HG03025 (cell line): ENCODE results near the gene SOX13.

ENCODE experiments used
- ATAC-seq: cut with Tn5 transposase; IDR thresholded peaks from one replicate; pipeline ENCODE4 v1.9.1; 2021; ENCODE audit warnings: mild to moderate bottlenecking, moderate library complexity; ENCODE audit not compliant: unreplicated experiment, low FRiP score

The SOX13 gene

DNA sequence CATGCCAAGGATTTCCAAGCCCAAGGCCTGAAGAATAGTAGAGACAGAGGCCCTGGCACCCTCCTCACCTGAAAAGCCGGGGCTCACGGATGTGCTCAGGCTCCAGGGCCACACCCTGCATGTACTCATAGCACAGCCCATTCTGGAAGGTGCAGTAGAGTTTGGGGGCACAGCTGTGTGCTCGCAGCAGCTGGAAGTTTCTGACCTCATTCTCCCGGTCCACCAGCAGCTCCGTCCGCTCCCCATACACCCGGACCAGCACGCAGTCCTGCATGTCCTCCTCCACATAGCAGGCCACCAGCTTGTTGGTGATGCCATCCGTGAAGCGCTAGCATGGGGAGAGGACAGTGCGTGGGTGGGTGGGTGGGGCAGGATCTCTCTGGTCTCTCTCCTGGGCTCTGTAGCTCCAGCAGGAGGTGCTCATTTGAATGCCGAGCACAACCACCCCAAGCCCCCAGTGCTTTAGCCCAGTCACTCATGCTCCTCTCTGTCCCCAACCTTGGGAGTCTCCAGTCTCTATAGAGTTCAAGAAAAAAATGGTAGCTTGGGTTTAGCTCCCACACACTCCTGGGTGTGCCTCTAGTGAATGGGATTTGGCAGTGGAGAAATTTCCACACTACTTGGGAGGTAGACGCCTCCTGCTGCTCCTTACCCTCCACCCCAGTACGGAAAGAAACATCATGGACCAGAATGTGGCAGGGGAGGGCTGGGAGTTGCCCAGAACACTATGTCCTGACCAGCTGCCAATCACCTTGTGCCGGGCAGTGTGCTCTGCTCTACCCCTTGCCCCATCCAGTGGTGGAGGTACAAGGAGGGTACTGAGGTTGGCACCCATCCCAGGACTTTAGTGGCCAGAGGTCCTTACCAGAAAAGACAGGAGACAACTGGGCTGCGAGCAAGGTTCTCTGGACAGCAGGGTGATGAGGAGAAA is 77.0 kb downstream of the SOX13 start:
- no peak for ATAC-seq

DNA sequence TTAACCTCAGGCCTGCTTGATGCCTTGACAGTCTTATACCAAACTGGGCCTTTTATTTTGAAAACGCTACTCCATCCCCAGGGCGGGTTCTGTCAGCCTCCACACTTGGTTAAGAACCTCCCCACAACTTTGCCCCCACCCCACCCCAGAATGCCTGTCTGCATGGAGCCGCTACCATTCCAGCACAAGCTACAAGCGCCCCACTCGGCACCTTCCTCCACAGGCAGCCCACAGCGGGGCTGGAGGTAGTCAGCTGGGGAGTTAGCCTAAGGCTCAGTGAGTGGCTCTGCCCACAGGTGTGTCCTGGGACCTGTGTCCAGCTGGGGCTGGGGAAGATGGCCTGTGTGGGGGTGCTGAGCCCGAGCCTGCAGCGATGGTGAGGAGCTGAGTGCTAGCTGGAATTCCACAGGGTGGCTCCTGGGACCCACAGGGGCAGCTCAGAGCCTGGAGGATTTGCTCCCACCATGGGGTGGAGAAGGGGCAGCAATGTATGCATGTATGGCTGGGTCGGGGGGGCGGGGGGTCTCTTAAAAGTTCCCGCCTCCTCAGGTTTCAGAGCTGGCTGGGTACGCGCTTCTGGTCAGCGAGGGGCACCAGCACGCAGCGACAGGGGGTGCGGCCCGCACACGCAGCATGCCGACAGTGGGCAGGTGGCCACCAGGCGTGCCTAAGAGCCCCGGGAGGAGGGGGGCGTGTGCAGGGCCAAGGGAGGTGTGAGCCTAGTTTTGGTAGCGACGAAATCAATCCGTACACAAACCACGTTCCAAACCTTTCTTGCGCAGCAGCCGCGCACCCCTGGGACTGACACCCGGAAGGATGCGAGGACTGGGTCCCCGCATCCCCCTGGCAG is 78.0 kb downstream of the SOX13 start:
- ATAC-seq: no peak

DNA sequence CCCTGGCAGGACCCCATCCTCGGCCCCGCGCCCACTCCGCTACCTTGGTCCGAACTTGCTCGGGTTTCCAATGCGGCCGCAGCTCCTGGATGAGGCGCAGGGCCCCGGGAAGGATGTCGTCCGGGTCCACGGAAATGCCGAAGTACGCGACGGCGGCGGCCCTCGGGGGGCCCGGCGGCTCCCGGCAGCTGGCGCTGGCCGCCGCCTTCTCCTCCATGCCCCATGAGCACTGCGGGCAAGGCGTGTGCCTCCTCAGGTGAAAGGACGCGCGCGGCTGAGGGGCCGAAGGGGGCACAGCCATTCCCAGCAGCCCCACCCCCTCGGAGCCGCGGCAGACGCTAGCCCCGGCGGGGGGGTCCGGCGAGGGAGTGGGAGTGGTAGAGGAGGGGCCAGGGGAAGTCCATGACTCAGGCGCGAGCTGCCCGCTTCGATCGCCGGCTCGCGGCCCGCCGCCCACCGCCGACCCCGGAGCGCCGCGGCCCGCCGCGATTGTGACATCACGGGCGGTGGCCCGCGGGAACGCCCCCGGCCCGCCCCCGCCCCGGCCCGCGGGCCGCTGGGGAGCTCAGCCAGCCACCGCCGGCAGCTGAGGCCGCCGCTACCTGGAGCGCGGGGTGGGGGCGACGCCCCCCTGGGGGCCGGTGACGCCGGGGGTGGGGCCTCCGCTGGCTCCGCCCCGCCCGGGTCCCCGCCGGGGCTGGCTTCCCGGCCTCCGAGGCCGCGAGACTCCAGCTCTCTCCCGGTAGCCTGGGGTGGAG is 78.8 kb downstream of the SOX13 start, which contains the start of gene ETNK2:
TSS of gene ETNK2 (minus strand) at position 493 of the 758 bp plus-strand sequence. CDS start at position 301, 192 bp downstream.
- no peak for ATAC-seq

DNA sequence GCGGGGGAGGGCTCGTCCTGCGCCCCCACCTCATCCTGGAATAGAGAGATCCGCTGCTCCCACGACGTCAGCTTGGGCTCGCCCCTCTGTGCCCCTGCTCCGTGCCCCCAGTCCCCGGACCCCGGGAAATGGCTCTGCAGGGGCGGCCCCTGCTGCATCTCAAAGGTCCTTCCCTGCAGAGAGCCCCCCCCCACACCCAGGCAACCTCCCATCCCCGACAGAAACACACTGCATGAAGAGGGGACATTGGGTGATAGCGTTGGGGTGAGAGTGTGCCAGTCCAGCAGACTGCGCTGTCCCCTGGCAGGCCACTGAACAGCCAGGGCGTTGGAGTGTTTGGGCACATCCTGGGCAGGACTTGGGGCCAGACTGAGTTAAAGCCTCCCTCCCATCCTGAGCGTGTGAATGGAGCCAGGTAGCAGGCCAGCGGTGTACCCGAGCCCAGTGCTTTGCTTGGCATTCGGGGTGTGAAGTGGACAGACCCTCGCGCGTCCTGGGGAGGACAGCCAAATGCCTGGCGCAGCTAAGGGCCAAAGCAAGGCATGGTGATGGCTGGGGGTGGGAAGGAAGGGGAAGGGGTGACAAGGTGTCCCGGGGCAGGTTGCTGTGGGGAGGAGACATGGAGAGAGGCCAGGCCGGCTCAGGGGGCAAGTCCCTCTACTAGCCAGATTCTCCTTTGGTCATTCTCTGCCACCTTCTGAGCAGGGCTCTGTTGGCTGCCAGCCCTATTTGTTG is 79.6 kb downstream of the SOX13 start:
- no peak for ATAC-seq

DNA sequence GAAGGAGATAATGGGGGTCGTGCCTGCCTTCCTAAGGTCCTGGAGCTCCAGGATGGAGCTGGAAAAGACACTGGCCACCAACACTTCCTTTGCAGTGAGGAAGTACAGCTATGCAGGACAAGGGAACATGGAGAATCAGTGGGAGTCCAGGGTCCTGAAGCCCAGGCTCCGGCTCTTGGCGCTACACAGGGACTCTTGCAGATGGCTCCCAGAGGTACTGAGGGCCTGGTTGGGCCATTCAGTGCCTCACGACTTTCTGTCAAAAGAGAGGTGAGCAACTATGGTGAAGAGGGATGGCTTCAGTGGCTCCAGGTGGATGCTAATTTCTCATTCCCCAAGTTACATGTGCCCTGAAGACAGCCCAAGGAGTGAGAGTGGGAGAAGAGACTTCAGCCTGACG is 80.8 kb downstream of the SOX13 start:
- ATAC-seq: no peak

DNA sequence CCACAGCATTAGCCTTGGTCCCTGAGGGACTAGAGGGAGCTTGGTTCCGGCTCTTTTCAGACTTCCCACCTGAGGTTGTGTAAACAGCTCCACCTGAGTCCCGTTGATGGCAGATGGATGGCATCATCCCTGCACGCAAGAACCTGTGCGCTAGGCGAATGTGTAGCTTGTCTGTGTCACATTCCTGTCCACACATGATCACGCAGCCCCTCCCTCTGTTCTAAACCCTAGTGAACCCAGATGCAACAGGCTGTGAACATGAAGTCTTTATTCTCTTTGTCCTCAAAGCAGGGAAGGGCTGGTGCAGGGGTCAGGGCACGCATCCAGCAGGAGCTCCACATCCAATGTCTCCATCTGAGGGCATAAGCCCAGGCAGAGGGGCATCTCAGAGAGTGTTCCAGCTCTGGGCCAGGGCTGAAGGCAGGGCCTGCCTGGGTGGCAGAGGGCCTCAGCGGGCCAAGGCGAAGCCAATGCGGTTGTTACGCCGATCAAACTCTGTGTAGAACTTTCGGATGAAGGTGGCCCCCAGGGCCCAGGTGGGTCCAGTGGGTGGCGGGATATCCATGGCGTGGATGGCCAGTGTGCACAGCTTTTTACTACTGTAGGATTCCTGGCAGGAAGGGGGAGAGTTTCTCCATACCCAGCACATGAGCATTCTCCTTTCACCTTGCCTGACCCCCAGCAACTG is 81.8 kb downstream of the SOX13 start:
- ATAC-seq: no peak

DNA sequence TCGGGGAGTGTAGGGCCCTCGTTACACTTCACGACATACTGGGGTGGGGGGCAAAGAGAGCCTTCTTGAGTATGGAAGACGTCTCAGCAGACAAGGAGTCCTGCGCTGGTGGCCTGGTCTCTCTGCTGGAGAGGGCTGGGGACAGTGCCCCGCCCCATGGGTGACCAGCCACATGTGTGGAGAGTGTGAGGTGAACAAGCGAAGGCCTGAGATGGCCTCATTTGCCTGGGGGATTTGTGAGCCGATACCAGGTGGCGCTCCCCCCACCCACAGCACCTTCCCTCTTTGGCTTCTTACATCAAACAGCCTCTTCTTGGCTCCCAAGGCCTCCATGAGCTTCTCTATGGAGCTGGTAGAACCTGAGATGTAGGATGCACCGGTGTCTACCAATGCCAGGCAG is 83.0 kb downstream of the SOX13 start:
- ATAC-seq: no peak

DNA sequence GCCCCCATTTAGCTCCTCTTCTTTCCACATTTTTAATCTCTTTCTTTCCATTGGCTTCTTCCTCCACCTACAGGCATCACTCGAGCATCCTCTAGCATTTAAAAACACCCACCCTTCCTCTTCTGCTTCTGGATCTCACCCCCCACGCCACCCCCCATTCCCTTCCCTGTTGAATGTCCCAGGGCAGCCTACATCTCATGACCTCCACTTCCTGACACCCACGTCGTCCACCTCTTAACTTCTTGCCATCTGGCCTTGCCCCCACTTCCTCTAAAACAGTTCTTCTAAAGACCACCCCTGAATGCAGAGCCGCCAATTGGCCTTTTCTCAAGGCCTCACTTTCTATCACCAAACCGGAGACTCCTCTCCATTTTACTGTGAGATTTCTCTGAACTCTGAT is 85.0 kb downstream of the SOX13 start:
- ATAC-seq: no peak

DNA sequence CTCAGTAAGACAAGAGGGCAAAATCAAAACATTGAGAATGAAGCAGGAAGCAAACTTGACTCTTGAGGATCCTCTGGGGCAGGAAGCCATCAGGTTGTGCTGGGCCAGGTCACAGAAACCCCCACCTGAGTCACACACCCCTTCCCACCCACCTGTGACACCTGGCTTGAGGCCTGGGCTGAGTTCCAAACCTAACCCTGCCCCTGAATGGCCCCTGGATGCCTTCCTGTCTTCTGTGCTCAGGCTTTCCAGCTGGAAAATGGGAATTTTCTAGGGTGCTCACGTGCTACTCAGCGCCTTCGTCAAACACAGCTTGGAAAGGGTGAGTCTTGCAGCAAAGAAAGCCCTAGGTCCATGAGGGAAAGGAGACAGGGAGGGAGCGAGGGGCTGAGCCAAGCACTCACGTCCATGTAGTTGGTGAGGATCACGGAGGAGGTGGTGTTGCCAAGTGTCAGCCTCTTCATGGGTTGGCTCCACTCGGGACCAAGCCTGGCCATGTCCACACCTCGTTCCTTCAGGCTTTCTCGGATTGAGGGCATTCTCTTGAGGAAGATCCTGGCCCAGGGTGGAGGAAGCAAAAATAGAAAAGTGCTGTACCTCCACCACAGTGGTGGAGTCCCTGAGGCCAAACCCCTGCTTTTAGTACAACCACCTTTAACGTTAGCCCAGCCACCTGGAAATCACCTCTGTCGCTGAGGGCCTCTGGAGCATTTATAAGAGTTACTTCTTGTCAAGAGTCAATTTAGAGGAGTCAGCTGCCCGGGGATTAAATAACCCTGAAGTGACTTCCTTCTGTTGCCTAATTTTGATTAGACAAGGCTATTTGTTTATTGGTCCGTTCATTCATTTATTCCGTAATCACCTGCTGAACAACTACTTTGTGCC is 88.9 kb downstream of the SOX13 start:
- no peak for ATAC-seq

DNA sequence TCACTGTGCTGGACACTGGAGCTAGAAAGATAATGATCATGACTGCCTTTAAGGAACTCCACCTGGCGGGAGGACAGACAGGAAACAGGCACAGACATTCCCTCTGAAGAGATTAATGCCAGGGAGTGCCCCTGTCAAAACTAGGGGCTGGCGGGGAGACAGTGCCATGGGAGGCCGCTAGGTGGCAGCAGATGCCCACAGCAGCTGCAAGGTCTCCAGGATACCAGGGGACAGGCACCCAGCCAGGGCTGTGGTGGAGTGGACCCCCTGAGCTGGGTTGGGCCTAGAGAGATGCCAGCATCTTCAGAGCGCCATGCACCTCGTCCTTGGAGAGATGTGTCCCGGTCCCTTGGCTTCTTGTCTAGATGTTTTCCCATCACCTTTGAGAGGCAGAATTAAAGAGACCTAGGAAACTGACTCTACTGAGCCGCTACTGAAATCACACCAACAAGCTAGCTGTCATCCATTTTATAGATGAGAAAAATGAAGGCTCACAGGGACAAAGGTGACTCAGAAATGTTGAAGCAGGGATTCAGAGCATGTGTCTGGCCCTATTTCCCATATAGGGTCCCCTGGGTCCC is 89.7 kb downstream of the SOX13 start:
- ATAC-seq: no peak

DNA sequence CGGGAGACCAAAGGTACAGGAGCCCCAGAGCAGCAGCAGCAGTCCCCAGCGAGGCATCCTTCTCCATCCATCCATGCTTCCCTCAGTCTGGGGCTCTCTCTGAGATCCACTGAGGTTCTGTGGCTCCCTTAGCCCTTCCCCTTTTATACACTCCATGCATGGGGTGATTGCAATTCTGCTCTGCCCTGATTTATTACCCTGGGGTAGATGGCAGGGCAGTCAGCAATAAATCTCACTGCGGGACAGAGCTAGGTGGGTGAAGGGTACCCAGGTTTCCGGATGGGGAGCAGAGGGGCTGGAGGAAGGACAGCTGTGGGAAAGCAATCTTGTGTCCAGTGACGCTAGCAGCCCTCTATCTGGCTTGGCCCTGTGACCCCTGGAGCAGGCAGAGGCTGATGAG is 93.3 kb downstream of the SOX13 start, which contains the start of gene REN:
TSS of gene REN (minus strand) at position 119 of the 400 bp plus-strand sequence. CDS start at position 75, 44 bp downstream.
- no peak for ATAC-seq

DNA sequence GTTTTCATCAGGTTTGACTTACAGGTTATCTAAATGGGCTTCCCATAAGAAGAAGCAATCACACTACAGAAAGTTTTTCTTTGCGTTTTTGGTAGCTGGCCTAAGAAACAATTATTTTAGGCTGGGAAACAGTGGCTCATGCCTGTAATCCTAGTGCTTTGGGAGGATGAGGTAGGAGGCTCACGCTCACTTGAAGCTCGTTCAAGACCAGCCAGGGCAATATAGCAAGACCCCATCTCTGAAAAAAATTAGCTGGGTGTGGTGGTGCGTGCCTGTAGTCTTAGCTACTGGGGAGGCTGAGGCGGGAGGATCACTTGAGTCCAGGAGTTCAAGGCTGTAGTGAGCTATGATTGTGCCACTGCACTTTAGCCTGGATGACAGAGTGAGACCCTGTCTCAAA is 94.8 kb downstream of the SOX13 start:
- ATAC-seq: no peak

DNA sequence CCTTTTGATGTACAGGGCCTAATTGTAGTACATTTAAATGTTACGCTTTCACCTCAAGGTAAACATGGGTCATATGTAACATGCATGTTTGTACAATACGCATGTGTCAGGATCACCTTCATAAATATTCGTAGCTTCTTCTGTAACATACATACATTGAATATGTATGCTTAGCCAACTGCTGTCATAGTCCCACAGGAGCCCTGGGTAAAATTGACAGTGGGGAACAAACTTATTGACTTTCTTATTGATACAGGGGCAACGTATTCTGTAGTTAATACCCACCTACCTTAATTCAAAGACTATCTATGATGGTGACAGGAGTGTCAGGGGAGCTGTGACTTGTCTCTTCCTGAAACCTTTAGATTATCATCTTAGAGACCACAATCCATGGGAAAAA is 96.9 kb downstream of the SOX13 start:
- no peak for ATAC-seq

DNA sequence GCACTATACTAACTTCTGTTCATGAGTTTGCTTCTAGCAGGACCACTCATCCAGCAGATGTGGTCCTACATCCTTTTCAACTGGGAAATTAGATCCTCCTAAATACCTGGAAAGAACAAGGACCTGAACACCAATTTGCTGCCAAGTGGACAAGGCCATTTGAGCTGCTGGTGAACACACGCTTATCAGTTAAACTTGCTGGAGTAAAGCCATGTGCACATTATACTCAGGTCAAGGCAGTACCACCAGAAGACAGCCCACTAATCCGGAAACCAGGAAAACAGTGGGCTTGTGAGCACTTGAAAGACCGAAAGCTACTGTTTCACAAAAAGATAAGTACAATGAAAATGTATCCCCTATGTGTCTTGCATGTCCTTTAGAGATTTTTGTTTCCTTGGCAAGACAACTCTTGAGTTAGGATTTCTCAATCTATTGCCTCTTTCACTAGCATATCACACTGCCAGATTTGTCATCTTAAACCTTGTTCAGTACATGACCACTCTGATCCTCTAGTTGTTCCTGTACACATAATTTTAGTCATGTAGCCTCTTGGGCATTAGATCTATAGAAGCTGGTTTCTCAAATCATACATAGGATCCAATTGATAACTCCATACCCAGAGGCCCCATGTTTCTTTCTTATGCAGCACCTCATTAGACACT is 97.7 kb downstream of the SOX13 start:
- no peak for ATAC-seq

DNA sequence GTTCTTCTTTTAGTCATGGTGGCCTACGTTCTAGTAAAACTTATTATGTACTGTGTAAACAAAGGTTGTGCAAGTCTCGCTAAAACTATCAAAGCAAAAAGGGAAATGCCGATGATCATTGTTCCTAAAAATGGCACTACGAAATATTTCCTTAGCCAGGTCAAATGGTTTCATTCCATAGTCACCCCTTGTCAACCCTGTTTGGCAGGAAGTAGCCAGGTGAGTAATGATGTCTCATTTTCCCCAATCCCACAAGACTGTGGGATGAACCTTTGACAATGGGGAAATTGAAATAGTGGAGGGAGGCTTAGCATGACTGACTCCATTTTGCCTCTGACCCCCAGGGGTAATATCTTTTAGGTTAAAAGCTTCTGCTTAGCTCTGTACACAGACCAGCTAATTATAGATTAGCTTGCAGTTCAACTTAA is 98.8 kb downstream of the SOX13 start:
- no peak for ATAC-seq

DNA sequence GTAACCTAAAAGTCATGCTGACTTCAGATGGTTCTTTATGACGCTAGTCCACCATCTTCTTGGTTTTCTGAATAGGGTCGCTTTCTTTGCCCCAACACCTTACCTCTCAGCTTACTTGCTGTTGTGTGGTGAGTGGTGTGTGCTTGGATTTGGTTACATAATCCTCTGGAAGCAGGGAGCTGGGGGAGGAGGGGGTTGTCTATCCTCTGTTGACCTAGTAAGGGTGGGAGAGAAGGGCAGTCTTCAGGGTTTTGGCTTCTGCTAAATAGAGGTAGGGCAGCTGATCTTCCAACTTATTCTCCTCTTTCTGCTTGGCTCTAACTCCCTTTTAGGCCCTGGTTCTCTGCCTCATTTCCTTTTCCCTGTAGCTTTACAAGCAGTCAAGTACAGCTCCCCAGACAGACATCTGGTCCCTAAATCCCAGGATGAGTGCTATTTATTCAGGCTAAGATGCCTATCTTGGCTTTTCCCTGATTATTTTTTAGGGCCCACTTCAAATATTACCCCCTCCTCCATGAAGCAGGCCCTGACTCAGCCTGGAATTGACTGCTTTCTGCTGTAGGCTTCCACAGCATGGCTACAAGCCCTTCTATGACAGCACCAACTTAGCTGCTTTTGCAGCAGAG is 99.6 kb downstream of the SOX13 start:
- ATAC-seq: no peak

DNA sequence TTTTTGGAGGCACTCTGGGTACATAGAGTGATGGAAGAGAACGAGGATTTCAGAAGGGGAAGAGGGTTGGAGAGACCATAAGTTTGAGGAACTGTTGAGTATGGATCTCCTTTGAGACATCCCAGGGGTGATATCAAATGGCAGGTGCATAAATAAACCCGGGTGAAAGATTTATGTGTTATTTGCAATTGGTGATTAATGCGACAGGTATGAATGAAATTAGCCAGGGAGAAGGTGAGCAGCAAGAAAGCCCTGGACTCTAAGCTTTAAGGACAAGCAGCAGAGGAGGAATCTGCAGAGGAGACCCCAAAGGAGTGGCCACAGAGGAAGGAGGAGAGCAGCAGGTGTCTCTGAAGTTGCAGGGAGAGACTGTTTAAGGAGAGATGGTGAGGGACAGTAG is 102.0 kb downstream of the SOX13 start:
- ATAC-seq: no peak
